Stimulated activated CD4-positive, alpha-beta T cell treated with anti-CD3 and anti-CD28 coated beads, Interleukin-1b, Interleukin-23, amount 100 ng/mL, for 48 hours (primary cell): ENCODE data around the gene RINT1.

ENCODE experiments used
- DNase-seq: peaks from one replicate; pipeline ENCODE4 v3.0.0-alpha.2; 2020

Gene RINT1

GRCh38 chr7:105600720-105601550, 68.9 kb downstream of the RINT1 start:
- DNase-seq = no peak

GRCh38 chr7:105602325-105603305, 70.6 kb downstream of the RINT1 start:
- DNase-seq = no peak

- DNase-seq = no peak
Observed at GRCh38 chr7:105610165-105610930, 78.3 kb downstream of the RINT1 start.

- DNase-seq = no peak
Observed at GRCh38 chr7:105611856-105612775, 80.1 kb downstream of the RINT1 start.

- DNase-seq = no peak
Observed at GRCh38 chr7:105612806-105613205, 80.8 kb downstream of the RINT1 start.

GRCh38 chr7:105613611-105614330, 81.8 kb downstream of the RINT1 start:
- DNase-seq = no peak

GRCh38 chr7:105614341-105614840, 82.4 kb downstream of the RINT1 start:
- no peak for DNase-seq
